Tibial artery (tissue), 4 donors: Measurements from ENCODE around the gene CSF2.

Experiments used
- DNase-seq, 2 donors: peaks; one replicate each; pipeline ENCODE4 v3.0.0-alpha.2; 2019
- H3K27ac ChIP-seq, 2 donors: fragments of 200-600 bp; sonication (generic) in 1 of 2; 1 replicate in 1 of 2; 2 replicates in 1 of 2; pipeline ENCODE4 v1.5.1; 2018 to 2019; ENCODE audit warnings: mild to moderate bottlenecking in 1 of 2
- H3K27me3 ChIP-seq, 2 donors: fragments of 200-600 bp; sonication (generic) in 1 of 2; one replicate each; pipeline versions ENCODE4 v1.5.1 to v1.6.0; 2016 to 2019
- H3K36me3 ChIP-seq, 3 donors: fragments of 200-600 bp; sonication (generic) in 2 of 3; one replicate each; pipeline ENCODE4 v1.5.1; 2016 to 2019; ENCODE audit warnings: mild to moderate bottlenecking in 2 of 3
- H3K4me1 ChIP-seq, 4 donors: fragments of 200-600 bp; sonication (generic) in 2 of 4; 1 replicate in 3 of 4; 2 replicates in 1 of 4; pipeline ENCODE4 v1.5.1; 2016 to 2019
- H3K4me3 ChIP-seq, 2 donors: fragments of 200-600 bp; sonication (generic) in 1 of 2; 1 replicate in 1 of 2; 2 replicates in 1 of 2; pipeline ENCODE4 v1.5.1; 2018 to 2019; ENCODE audit warnings: mild to moderate bottlenecking in 2 of 2
- H3K9me3 ChIP-seq, 3 donors: fragments of 200-600 bp; sonication (generic) in 1 of 3; one replicate each; pipeline ENCODE4 v1.5.1; 2016 to 2019
- CTCF ChIP-seq, 2 experiments: fragments of 200-600 bp in 1 of 2; fragments of 450-650 bp in 1 of 2; IDR thresholded peaks; one replicate each; pipeline ENCODE4 v1.5.1; 2017 to 2019; ENCODE audit warnings: antibody characterized with exemption in 2 of 2, mild to moderate bottlenecking in 1 of 2, moderate library complexity in 1 of 2
- intact Hi-C: fragments of 100-400 bp; cut with DNase I; formaldehyde crosslinking; loops from one replicate; pipeline ENCODE4 v1.15.0; 2023; ENCODE audit warnings: low total_unique reads

The CSF2 gene

GRCh38 chr5:132071338-132071707 lies 2.3 kb upstream of the CSF2 start:
- Histone ChIP-seq H3K4me3 (no peak overlapping the region), H3K27me3 (no peaks in the 10 kb centered on the region), H3K27ac (no peak overlapping the region), H3K36me3 (no peaks in the 10 kb centered on the region), H3K9me3 (no peaks in the 10 kb centered on the region), H3K4me1 (no peaks in the 10 kb centered on the region)
- intact Hi-C loops = no loop called here
- no peak for TF ChIP-seq CTCF (IDR thresholded peaks at IDR 0.05)
- DNase-seq = no peak

GRCh38 chr5:132072070-132072469 lies 1.5 kb upstream of the CSF2 start:
- no peak for TF ChIP-seq CTCF (IDR thresholded peaks at IDR 0.05)
- intact Hi-C loops = no loop called here
- Histone ChIP-seq H3K4me3 (no peak overlapping the region), H3K27me3 (no peaks in the 10 kb centered on the region), H3K27ac (no peak overlapping the region), H3K4me1 (no peaks in the 10 kb centered on the region), H3K36me3 (no peaks in the 10 kb centered on the region), H3K9me3 (no peaks in the 10 kb centered on the region)
- DNase-seq = no peak

GRCh38 chr5:132072528-132072927 lies 1.1 kb upstream of the CSF2 start:
- Histone ChIP-seq H3K4me1 (no peaks in the 10 kb centered on the region), H3K27ac (no peak overlapping the region), H3K27me3 (no peaks in the 10 kb centered on the region), H3K4me3 (no peak overlapping the region), H3K36me3 (no peaks in the 10 kb centered on the region), H3K9me3 (no peaks in the 10 kb centered on the region)
- no peak for TF ChIP-seq CTCF (IDR thresholded peaks at IDR 0.05)
- no peak for DNase-seq
- intact Hi-C loops = no loop called here

GRCh38 chr5:132074091-132074771 lies 642 bp downstream of the CSF2 start:
- Histone ChIP-seq H3K27me3 (no peaks in the 10 kb centered on the region), H3K4me3 (no peak overlapping the region), H3K9me3 (no peaks in the 10 kb centered on the region), H3K27ac (no peak overlapping the region), H3K36me3 (no peaks in the 10 kb centered on the region), H3K4me1 (no peaks in the 10 kb centered on the region)
- no peak for DNase-seq
- intact Hi-C loops = no loop called here
- no peak for TF ChIP-seq CTCF (IDR thresholded peaks at IDR 0.05)

GRCh38 chr5:132074772-132075718 lies 1.5 kb downstream of the CSF2 start:
- intact Hi-C loops = no loop called here
- TF ChIP-seq CTCF (IDR thresholded peaks at IDR 0.05) = no peak
- Histone ChIP-seq H3K4me1 (no peaks in the 10 kb centered on the region), H3K27me3 (no peaks in the 10 kb centered on the region), H3K4me3 (no peak overlapping the region), H3K27ac (no peak overlapping the region), H3K36me3 (no peaks in the 10 kb centered on the region), H3K9me3 (no peaks in the 10 kb centered on the region)
- DNase-seq = no peak
